Astrocyte of the spinal cord (primary cell): ENCODE results near the gene DISC1.

Source experiments
- DNase-seq: peaks from one replicate; pipeline ENCODE4 v3.0.0; 2011; ENCODE audit warnings: low read depth, low spot score
- H3K4me3 ChIP-seq: 2 replicates; pipeline ENCODE4 v1.5.1; 2011; ENCODE audit warnings: low read depth, mild to moderate bottlenecking, low read length, moderate library complexity
- CTCF ChIP-seq: IDR thresholded peaks from 2 replicates; pipeline ENCODE4 v1.5.1; 2012; ENCODE audit warnings: low read depth, mild to moderate bottlenecking, low read length, inconsistent platforms
- in situ Hi-C: cut with HindIII; loops from 2 replicates; pipeline ENCODE4 v1.10.0; 2017; ENCODE audit warnings: low sequenced_read_pairs

Gene DISC1

DNA sequence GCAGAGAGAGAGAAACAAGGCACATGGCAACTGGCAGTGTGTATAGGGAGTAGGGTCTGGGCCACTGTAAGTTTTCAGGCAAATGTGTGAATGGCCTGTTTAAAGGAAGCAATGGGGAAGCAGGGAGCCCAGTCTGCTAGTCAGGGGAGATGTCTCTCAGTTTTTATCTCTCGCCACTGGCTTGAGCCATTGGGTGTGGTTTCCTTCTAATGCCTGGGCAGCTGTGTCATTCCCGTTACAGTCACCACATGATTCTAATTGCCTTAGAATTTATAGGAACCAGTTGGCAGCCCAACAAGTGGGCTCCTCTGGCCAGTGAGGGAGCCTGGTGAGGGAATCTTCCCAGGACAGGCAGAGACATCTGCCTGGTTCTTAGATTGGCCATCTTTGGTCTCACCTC lies 182.4 kb downstream of the DISC1 start:
- DNase-seq: peak; percentile 74
- in situ Hi-C loops: no loop called here
- no peak for TF ChIP-seq CTCF
- no peak overlapping the region for H3K4me3 ChIP-seq

DNA sequence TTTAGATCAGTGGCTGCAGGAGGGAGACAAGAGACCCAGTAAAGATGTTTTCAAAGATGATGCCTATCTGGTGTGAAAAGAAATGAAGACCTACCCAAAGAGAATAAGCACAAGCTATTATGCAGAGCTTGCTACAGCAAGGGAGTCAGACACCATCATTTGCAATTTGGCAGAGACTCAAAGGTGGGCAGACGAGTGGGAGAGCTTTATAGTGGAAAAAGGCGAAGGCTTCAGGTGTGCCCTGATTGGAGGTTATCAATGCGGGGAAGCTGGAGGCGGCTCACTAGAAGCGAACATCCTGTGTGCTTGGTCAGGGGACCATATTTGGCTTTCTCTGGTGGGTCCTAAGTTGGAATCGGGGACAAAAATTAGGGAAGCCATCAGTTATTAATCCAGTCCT lies 183.8 kb downstream of the DISC1 start:
- in situ Hi-C loops: no loop called here
- no peak overlapping the region for H3K4me3 ChIP-seq
- DNase-seq: no peak
- TF ChIP-seq CTCF: no peak

DNA sequence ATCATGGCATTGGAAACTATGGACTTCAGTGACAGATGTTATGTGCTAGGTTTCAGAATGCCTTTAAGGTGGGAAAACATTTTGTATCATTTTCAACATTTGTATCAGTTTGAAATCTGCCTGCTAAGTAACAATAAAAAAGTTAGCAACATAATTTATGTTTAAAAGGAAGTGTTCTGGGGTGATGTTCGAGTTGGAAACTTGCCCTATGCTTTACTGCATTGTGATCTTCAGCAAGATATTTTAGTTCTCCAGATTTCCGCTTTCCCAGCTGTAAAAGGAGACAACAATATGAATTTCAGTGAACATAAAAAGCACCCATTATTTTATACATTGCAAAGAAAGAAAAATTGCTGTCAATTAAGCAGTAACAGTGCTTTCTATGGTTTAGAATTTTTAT lies 187.4 kb downstream of the DISC1 start:
- DNase-seq: peak; percentile 6
- no peak overlapping the region for H3K4me3 ChIP-seq
- in situ Hi-C loops: no loop called here
- no peak for TF ChIP-seq CTCF

GRCh38 chr1:231814521-231814920 lies 187.9 kb downstream of the DISC1 start:
- TF ChIP-seq CTCF: no peak
- in situ Hi-C loops: no loop called here
- peak; percentile 73 for DNase-seq

GRCh38 chr1:231817801-231818200 lies 191.2 kb downstream of the DISC1 start:
- no peak for DNase-seq
- H3K4me3 ChIP-seq: no peak overlapping the region
- in situ Hi-C loops: no loop called here
- no peak for TF ChIP-seq CTCF

More at GRCh38 chr1:231814521-231814920, 187.9 kb downstream of the DISC1 start:
- no peak overlapping the region for H3K4me3 ChIP-seq

GRCh38 chr1:231818337-231818736 lies 191.7 kb downstream of the DISC1 start:
- no peak for TF ChIP-seq CTCF
- H3K4me3 ChIP-seq: no peak overlapping the region
- no peak for DNase-seq
- in situ Hi-C loops: no loop called here

GRCh38 chr1:231821281-231821680 lies 194.7 kb downstream of the DISC1 start:
- in situ Hi-C loops: no loop called here
- no peak for TF ChIP-seq CTCF
- DNase-seq: no peak
- no peak overlapping the region for H3K4me3 ChIP-seq
